Right lobe of liver (tissue), 6 donors: Measurements from ENCODE around the gene SLAIN2. TPM values are rescaled to one million over a fixed set of nuclear protein-coding genes. Genes with fewer than 3 reads are reported as not detected.

Experiments
- ATAC-seq, 4 donors: fragments of 200-7000 bp; cut with Tn5 transposase; one replicate each; pipeline ENCODE4 v1.9.1; 2020; ENCODE audit warnings: mild to moderate bottlenecking in 4 of 4, moderate library complexity in 4 of 4
- DNase-seq, 3 donors: peaks; one replicate each; pipeline ENCODE4 v3.0.0-alpha.2; 2020
- H3K27ac ChIP-seq, 3 donors: fragments of 200-600 bp; one replicate each; pipeline ENCODE4 v1.8.0; 2022
- H3K27me3 ChIP-seq, 2 donors: fragments of 200-600 bp; one replicate each; pipeline ENCODE4 v1.8.0; 2022
- H3K36me3 ChIP-seq, 4 donors: fragments of 200-600 bp; sonication (generic) in 1 of 4; one replicate each; pipeline versions ENCODE4 v1.5.1 to v1.8.0; 2017 to 2022; ENCODE audit warnings: control low read depth in 1 of 4
- H3K4me1 ChIP-seq, 4 donors: fragments of 200-600 bp; sonication (generic) in 1 of 4; one replicate each; pipeline versions ENCODE4 v1.5.1 to v1.8.0; 2017 to 2022; ENCODE audit warnings: control low read depth in 1 of 4
- H3K4me3 ChIP-seq, 3 donors: fragments of 200-600 bp; one replicate each; pipeline ENCODE4 v1.8.0; 2022
- H3K9me3 ChIP-seq, 4 donors: fragments of 200-600 bp; sonication (generic) in 1 of 4; one replicate each; pipeline versions ENCODE4 v1.5.1 to v1.8.0; 2017 to 2022; ENCODE audit warnings: control low read depth in 1 of 4
- POLR2A ChIP-seq: fragments of 450-650 bp; IDR thresholded peaks from one replicate; pipeline ENCODE4 v1.6.1; 2017; ENCODE audit warnings: antibody characterized with exemption, mild to moderate bottlenecking
- WGBS: methylation state at CpG from one replicate; pipeline ENCODE4 v1.1.6; 2018; ENCODE audit warnings: low coverage, low lambda C conversion rate; ENCODE audit not compliant: insufficient coverage; ENCODE audit errors: missing lambda C conversion rate; 5-methylcytosine and 5-hydroxymethylcytosine counted together
- intact Hi-C, 2 donors: fragments of 100-400 bp; cut with DNase I; formaldehyde crosslinking; loops; one replicate each; pipeline versions ENCODE4 v1.11.2 to v1.14.1; 2022
- total RNA-seq, 6 experiments: library from RNA; depleted of rRNA in 2 of 6; stranded (reverse); fragments of >200 nt in 2 of 6; fragmentation: NEBNext Ultra II Directional in 3 of 6; extraction: Animal tissue kit (Norgen Biotek cat#: 25700) in 3 of 6; gene quantifications; one replicate each; pipeline versions ENCODE4 v1.1.0 to v1.2.4, GENCODE V29; 2016 to 2023
- TF ChIP-seq, protein P1 (sequence below), 4 donors: fragments of 200-600 bp in 3 of 4; fragments of 450-650 bp in 1 of 4; IDR thresholded peaks; one replicate each; pipeline versions ENCODE4 v1.5.1 to v1.8.0; 2016 to 2022; ENCODE audit warnings: antibody characterized with exemption in 4 of 4, mild to moderate bottlenecking in 2 of 4
- donor health status: DM: no; HTN: yes; CAD: no.
- donor health status: DM: no; HTN: no; CAD: no.
- donor health status: DM: no; HTN: no; CAD: no.
- donor health status: DM: no; HTN: yes; CAD: no.
- donor health status: DM: no; HTN: yes; CAD: no.

Gene SLAIN2
- total RNA-seq, 6 experiments from 2014 or later, result 36.4 to 80.6 (median 45.1) TPM

DNA sequence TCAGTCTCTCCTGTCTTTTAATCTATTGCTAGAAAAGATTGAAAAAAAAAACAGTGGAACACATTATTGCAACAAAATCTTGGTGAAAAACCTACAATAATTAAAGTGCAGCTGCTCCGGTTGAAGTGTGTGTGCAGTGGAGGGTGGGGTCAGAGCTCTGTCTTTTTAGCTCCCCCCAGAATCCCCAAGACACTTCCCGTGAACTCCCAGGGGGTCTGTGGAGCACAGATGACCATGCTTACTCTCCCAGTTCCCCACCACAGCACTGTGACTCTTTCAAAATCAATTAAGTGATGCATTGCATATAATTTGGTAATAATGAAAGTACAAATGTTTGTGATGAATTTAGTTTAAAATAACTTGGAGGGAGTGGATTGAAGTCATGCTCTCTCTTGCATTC is 126.1 kb downstream of the SLAIN2 start:
- Histone ChIP-seq H3K4me3 (no peak overlapping the region), H3K27ac (no peak overlapping the region), H3K36me3 (no peaks in the 10 kb centered on the region), H3K9me3 (no peaks in the 10 kb centered on the region), H3K4me1 (no peaks in the 10 kb centered on the region), H3K27me3 (no peaks in the 10 kb centered on the region)
- WGBS, result 66% methylated on average over 2 of the region's 2 CpGs
- ATAC-seq (no peak), DNase-seq (no peak)
- intact Hi-C loops, result no loop called here
- no peak for TF ChIP-seq POLR2A
- TF ChIP-seq, protein P1, sequence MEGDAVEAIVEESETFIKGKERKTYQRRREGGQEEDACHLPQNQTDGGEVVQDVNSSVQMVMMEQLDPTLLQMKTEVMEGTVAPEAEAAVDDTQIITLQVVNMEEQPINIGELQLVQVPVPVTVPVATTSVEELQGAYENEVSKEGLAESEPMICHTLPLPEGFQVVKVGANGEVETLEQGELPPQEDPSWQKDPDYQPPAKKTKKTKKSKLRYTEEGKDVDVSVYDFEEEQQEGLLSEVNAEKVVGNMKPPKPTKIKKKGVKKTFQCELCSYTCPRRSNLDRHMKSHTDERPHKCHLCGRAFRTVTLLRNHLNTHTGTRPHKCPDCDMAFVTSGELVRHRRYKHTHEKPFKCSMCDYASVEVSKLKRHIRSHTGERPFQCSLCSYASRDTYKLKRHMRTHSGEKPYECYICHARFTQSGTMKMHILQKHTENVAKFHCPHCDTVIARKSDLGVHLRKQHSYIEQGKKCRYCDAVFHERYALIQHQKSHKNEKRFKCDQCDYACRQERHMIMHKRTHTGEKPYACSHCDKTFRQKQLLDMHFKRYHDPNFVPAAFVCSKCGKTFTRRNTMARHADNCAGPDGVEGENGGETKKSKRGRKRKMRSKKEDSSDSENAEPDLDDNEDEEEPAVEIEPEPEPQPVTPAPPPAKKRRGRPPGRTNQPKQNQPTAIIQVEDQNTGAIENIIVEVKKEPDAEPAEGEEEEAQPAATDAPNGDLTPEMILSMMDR (IDR thresholded peaks at IDR 0.05), result no peak

DNA sequence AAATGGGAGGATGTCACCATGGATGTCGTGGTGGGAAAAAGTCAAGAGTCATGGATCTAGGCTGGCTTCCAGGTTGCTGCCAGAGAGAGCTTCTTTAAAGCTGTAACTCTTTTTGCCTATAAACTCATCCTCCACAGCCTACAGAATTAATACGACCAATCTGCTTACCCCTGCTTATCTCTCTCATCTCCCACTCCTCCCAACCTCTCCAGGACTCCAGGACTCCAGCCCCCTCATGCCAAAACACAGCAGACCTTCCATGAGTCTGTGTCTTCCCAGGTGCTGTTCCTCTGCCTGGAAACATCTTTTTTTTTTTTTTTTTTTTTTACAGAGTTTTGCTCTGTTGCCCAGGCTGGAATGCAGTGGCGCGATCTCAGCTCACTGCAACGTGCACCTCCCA is 126.6 kb downstream of the SLAIN2 start:
- Histone ChIP-seq H3K27ac (no peak overlapping the region), H3K4me3 (no peak overlapping the region), H3K9me3 (no peaks in the 10 kb centered on the region), H3K4me1 (no peaks in the 10 kb centered on the region), H3K27me3 (no peaks in the 10 kb centered on the region), H3K36me3 (no peaks in the 10 kb centered on the region)
- no peak for TF ChIP-seq POLR2A
- TF ChIP-seq, protein P1 (IDR thresholded peaks at IDR 0.05), result no peak
- intact Hi-C loops, result no loop called here
- DNase-seq (no peak), ATAC-seq (no peak)
- WGBS, result 74% methylated on average over 5 of the region's 5 CpGs

DNA sequence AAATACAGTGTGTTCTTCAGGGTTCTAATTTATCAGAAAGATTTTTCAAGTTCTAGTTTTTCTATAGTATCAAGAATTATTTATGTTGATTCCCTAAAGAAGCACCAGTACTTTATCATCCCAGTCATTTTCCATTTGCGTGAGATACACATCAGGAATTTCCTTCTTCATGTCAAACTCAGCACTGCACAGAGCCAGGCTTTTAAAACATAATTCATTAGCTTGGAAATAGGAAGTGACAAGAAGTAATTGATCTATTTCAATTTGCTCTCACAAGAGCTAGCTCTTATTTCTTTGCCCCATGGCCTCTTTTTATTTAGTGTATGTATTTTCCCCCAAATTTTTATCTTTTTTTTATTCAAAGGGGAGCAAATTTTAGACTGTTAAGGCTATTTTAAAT is 128.8 kb downstream of the SLAIN2 start:
- DNase-seq, result no peak
- Histone ChIP-seq H3K27me3 (no peaks in the 10 kb centered on the region), H3K4me1 (no peaks in the 10 kb centered on the region), H3K9me3 (no peaks in the 10 kb centered on the region), H3K27ac (no peak overlapping the region), H3K36me3 (no peaks in the 10 kb centered on the region), H3K4me3 (no peak overlapping the region)
- no peak for ATAC-seq
- TF ChIP-seq, protein P1 (IDR thresholded peaks at IDR 0.05), result no peak
- no peak for TF ChIP-seq POLR2A
- intact Hi-C loops, result no loop called here
- WGBS, result 72% methylated on average over 1 of the region's 1 CpG

DNA sequence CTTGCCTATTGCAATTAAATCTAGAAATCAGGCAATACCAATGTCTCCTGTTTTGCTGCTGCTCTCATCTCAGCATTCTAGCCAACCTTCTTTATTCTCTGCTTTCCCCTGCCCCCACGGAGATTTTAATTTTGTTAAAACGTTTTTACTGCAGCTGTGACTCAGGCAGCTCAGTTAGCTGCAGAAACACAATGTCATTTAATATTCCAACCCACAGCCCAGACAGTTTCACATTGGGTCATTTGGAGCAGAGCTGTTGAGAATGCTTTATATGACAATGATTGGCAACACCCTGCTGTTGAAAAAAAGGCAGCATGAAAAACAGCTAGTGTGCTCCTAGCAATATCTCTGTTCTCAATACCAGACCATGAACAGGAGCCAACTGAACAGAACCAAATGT is 129.2 kb downstream of the SLAIN2 start:
- TF ChIP-seq POLR2A, result no peak
- TF ChIP-seq, protein P1 (IDR thresholded peaks at IDR 0.05), result no peak
- 39% methylated on average over 2 of the region's 2 CpGs for WGBS
- intact Hi-C loops, result no loop called here
- ATAC-seq (no peak), DNase-seq (no peak)
- Histone ChIP-seq H3K4me1 (no peaks in the 10 kb centered on the region), H3K9me3 (no peaks in the 10 kb centered on the region), H3K27me3 (no peaks in the 10 kb centered on the region), H3K36me3 (no peaks in the 10 kb centered on the region), H3K4me3 (no peak overlapping the region), H3K27ac (no peak overlapping the region)

DNA sequence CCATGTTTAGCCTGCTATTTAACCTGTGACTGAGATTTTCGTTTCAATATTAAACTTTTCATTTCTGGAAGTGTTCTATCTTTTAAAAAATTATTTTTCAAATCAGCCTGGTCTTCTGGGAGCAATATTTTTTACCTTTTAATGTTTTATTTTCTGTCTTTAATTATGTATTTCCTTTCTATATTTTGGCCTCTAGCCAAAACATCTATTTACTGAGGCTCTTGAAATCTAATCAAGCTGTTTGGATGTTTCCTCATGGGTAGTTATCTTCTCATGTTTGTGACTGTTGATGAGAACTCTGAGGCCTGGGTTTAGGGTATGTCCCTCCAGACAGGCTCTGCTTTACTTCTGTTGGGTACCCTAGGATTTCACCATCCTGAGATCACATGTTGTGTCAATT is 131.5 kb downstream of the SLAIN2 start:
- no peak overlapping the region for H3K27ac ChIP-seq
- no peaks in the 10 kb centered on the region for H3K27me3 ChIP-seq
- H3K9me3 ChIP-seq, result no peaks in the 10 kb centered on the region
- H3K36me3 ChIP-seq, result no peaks in the 10 kb centered on the region
- no peaks in the 10 kb centered on the region for H3K4me1 ChIP-seq
- intact Hi-C loops, result no loop called here
- no peak for ATAC-seq
- DNase-seq, result no peak
- 76% methylated on average over 1 of the region's 1 CpG for WGBS
- no peak for TF ChIP-seq POLR2A
- TF ChIP-seq, protein P1 (IDR thresholded peaks at IDR 0.05), result no peak
- H3K4me3 ChIP-seq, result no peak overlapping the region
